ENCODE data around the gene PRAMEF1.
"Not testable (repeated sequence)": the region's sequence is repeated elsewhere in the genome, so short reads cannot be mapped to it uniquely, and the experiment has no call there.

The PRAMEF1 gene, protein sequence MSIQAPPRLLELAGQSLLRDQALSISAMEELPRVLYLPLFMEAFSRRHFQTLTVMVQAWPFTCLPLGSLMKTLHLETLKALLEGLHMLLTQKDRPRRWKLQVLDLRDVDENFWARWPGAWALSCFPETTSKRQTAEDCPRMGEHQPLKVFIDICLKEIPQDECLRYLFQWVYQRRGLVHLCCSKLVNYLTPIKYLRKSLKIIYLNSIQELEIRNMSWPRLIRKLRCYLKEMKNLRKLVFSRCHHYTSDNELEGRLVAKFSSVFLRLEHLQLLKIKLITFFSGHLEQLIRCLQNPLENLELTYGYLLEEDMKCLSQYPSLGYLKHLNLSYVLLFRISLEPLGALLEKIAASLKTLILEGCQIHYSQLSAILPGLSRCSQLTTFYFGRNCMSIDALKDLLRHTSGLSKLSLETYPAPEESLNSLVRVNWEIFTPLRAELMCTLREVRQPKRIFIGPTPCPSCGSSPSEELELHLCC

DNA sequence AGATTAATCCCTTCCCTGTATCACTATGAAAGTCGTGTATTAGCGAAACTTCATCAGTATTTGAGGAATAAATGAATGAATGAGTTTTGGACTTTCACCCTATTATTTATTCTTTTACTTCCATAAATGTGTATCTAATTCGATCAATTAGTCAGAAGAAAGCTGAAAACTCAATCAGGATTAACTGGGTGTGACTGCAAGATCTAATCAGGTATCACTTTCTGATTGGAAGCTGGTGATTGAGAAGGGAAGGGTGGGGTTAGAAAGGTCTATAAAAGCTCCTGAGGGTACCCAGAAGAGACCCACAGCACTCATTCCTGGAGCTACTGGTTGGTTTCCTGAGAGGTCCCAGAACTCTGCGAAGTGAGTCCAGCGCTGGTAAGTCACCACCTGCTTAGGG lies at the start of gene PRAMEF1:
Gene PRAMEF1 (plus strand): TSS at position 301 of the 400 bp plus-strand sequence. CDS start 1,831 bp downstream, outside the sequence.
- not testable (repeated sequence) for DNase-seq (ENCODE audit: low read depth)

DNA sequence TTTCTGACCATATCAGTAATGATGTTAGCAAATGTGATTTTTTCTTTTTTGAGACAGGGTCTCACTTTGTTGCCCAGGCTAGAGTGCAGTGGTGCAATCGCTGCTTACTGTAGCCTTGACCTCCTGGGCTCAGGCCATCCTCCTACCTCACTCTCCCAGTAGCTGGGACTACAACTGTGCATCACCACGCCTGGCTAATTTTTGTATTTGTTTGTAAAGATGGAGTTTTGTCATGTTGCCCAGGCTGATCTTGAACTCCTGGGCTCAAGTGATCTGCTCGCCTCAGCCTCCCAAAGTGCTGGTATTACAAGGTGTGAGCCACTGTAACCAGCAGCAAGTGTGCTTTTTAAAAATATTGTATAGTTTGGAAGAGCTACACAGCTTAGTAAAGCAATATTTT lies 49.3 kb upstream of the PRAMEF1 start:
- DNase-seq (ENCODE audit: low read depth), result no peak

- DNase-seq (ENCODE audit: low read depth), result no peak
Observed at GRCh38 chr1:12745126-12745991, 45.8 kb upstream of the PRAMEF1 start.

GRCh38 chr1:12745992-12746323 lies 45.2 kb upstream of the PRAMEF1 start, which contains the start of gene CFAP107:
CFAP107 (plus strand) TSS chr1:12746200; CDS start chr1:12746431, 231 bp downstream.
- DNase-seq (ENCODE audit: low read depth), result no peak

DNA sequence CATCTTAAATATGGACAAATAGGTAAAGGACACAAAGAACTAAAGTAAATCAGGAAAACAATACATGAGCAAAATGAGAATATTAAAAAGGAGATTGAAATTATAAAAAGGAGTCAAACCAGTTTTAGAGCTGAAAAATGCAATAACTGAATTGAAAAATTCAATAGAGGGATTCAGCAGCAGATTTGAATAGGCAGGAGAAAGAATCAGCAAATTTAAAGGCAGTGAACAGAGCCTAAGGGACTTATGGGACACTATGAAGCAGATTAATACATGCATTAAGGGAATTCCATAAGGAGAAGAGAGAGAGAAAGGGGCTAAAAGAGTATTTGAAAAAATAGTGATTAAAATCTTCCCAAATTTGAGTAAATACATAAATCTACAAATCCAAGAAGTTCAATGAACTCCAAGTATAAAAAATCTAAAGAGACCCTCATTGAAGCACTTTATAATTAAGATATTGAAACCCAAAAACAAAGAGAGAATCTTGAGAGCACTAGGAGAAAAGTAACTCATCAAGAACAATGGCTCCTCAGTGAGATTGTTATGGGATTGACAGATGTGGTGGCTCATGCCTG lies 42.3 kb upstream of the PRAMEF1 start:
- DNase-seq (ENCODE audit: low read depth), result no peak

- DNase-seq (ENCODE audit: low read depth), result no peak
Observed at GRCh38 chr1:12754738-12755137, 36.5 kb upstream of the PRAMEF1 start.

DNA sequence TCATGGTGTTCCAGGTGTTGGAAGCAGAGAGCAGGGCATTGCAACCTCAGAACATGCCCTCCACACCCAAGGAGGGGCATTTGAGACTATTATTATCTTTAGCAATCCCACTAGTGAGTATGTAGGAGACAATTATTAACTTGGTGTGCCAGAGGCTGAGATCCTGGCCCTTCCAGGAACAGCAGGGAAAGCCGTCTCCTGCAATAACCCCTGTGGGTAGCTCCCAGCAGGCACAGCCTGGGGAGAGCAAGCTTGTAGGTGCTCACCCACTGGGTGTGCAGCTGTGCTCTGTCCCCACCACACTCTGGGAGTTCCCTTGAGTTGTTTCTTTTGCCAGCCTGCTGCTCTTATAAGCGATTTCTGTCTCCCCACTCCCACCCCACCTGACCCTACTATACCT lies 34.9 kb upstream of the PRAMEF1 start:
- DNase-seq (ENCODE audit: low read depth), result no peak

- no peak for DNase-seq (ENCODE audit: low read depth)
Observed at GRCh38 chr1:12756768-12757413, 34.3 kb upstream of the PRAMEF1 start.

- DNase-seq (ENCODE audit: low read depth), result no peak
Observed at GRCh38 chr1:12757836-12758235, 33.4 kb upstream of the PRAMEF1 start.

- no peak for DNase-seq (ENCODE audit: low read depth)
Observed at GRCh38 chr1:12760256-12760795, 30.9 kb upstream of the PRAMEF1 start.

DNA sequence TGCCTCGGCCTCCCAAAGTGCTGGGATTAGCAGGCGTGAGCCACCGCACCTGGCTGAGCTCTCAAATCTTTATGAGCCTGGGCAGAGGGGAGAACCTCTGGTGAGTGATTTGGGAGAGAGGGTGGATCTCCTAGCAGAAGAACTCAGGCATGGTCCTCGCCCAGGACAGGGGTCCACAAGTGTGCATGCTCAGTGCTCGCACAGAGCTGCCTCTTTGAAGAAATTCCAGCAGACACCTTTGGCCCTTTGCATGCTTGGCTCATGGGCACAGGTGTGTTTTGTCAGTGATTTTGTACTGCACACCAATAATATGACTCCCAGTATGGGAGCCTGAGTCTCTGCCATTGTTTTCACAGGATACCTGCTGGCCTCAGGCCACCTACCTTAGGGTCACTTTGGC lies 29.4 kb upstream of the PRAMEF1 start:
- DNase-seq (ENCODE audit: low read depth), result no peak

GRCh38 chr1:12762766-12763165 lies 28.4 kb upstream of the PRAMEF1 start:
- DNase-seq (ENCODE audit: low read depth), result no peak

- no peak for DNase-seq (ENCODE audit: low read depth)
Observed at GRCh38 chr1:12763479-12763878, 27.7 kb upstream of the PRAMEF1 start.

- no peak for DNase-seq (ENCODE audit: low read depth)
Observed at GRCh38 chr1:12764016-12764415, 27.2 kb upstream of the PRAMEF1 start.

DNA sequence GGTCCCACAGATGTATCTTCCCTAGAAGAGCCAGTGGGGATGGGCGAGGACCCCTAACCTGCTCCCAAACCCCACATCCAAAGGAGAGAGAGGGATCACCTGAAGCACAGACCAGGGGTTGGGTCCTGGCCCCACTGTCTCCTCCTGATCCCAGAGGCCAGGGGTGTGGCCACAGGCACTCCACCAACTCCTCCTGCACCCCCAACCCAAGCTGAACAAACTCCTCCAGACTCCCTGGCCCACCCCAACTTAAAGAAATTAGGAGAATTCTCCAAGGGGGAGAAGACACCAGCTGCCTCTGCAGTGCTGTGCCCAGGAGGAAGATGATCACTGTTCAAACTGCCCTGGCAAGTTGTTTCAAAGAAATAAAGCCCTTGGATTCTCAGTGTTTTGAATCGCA lies 22.2 kb upstream of the PRAMEF1 start:
- no peak for DNase-seq (ENCODE audit: low read depth)

GRCh38 chr1:12769976-12770505 lies 21.2 kb upstream of the PRAMEF1 start:
- DNase-seq (ENCODE audit: low read depth), result no peak

GRCh38 chr1:12770620-12771019 lies 20.6 kb upstream of the PRAMEF1 start:
- no peak for DNase-seq (ENCODE audit: low read depth)

- no peak for DNase-seq (ENCODE audit: low read depth)
Observed at GRCh38 chr1:12771186-12771585, 20.0 kb upstream of the PRAMEF1 start.

DNA sequence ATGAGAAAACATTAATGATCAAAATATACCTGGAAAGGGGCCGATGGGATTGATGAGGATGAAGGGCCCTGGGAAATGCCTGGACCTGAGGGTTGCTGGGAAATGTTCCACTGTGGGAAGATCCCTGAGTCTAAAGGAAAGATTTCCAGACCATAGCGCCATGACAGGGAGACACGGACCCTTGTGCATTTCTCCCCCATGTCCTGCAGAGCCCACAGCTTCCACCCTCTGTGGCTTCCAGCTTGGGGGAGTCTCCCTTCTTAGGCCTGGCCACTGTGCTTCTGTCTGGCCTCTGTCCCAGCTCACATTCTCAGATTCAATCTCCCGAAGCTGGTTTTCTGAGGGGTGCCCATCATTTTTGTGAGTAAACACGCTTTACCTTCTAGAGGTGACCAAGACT lies 18.7 kb upstream of the PRAMEF1 start:
- no peak for DNase-seq (ENCODE audit: low read depth)

DNA sequence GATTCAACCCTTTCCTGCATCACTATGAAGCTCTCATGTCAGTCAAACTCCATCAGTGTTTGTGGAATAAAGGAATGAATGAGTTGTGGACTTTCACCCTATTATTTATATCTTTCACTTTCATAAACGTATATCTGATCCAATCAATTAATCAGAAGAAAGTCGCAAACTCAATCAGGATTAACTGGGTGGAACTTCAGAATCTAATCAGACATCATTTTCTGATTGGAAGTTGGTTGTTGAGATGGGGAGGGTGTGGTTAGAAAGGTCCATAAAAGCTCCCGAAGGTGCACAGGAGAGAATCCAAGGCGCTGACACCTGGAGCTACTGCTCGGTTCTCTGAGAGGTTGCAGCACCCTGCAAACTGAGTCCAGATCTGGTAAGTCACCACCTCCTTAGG lies 17.8 kb upstream of the PRAMEF1 start, which contains the start of gene PRAMEF12:
Gene PRAMEF12 (plus strand): TSS at position 301 of the 400 bp plus-strand sequence. CDS start 1,130 bp downstream, outside the sequence.
- no peak for DNase-seq (ENCODE audit: low read depth)

GRCh38 chr1:12774801-12775345 lies 16.3 kb upstream of the PRAMEF1 start:
- no peak for DNase-seq (ENCODE audit: low read depth)

Measured in activated T-cell treated with anti-CD3 and anti-CD28 coated beads for 48 hours (primary cell).